Stimulated activated CD8-positive, alpha-beta memory T cell treated with anti-CD3 and anti-CD28 coated beads, Interleukin-15, amount 100 ng/mL, for 1 hour (primary cell): ENCODE data around the gene GUCA1A.

Experiments used
- DNase-seq: peaks from one replicate; pipeline ENCODE4 v3.0.0-alpha.2; 2020; ENCODE audit warnings: low read depth

The GUCA1A gene

GRCh38 chr6:42173101-42173500 is at the start of gene GUCA1A:
TSS of gene GUCA1A (plus strand) at chr6:42173364. CDS start at chr6:42173614, 250 bp downstream.
- DNase-seq = no peak

GRCh38 chr6:42123379-42124103 is 49.6 kb upstream of the GUCA1A start:
- no peak for DNase-seq

- no peak for DNase-seq
Observed at GRCh38 chr6:42124223-42124836, 48.8 kb upstream of the GUCA1A start.

- no peak for DNase-seq
Observed at GRCh38 chr6:42125231-42125630, 47.9 kb upstream of the GUCA1A start.

GRCh38 chr6:42125663-42126062 is 47.5 kb upstream of the GUCA1A start:
- DNase-seq = no peak

- DNase-seq = no peak
Observed at GRCh38 chr6:42128460-42129359, 44.5 kb upstream of the GUCA1A start.

- no peak for DNase-seq
Observed at GRCh38 chr6:42129360-42129676, 43.8 kb upstream of the GUCA1A start.

- DNase-seq = no peak
Observed at GRCh38 chr6:42131531-42131930, 41.6 kb upstream of the GUCA1A start.

- DNase-seq = no peak
Observed at GRCh38 chr6:42133926-42134325, 39.2 kb upstream of the GUCA1A start.

GRCh38 chr6:42135161-42135560 is 38.0 kb upstream of the GUCA1A start:
- no peak for DNase-seq

GRCh38 chr6:42135722-42136121 is 37.4 kb upstream of the GUCA1A start:
- DNase-seq = no peak

- peak; percentile 8 for DNase-seq
Observed at GRCh38 chr6:42136508-42137193, 36.5 kb upstream of the GUCA1A start.

- no peak for DNase-seq
Observed at GRCh38 chr6:42137194-42137753, 35.9 kb upstream of the GUCA1A start.

GRCh38 chr6:42138190-42138589 is 35.0 kb upstream of the GUCA1A start:
- DNase-seq = no peak

GRCh38 chr6:42138630-42139619 is 34.2 kb upstream of the GUCA1A start:
- no peak for DNase-seq

- no peak for DNase-seq
Observed at GRCh38 chr6:42140032-42140431, 33.1 kb upstream of the GUCA1A start.

- no peak for DNase-seq
Observed at GRCh38 chr6:42140756-42141602, 32.2 kb upstream of the GUCA1A start.

- DNase-seq = no peak
Observed at GRCh38 chr6:42141603-42142117, 31.5 kb upstream of the GUCA1A start.

GRCh38 chr6:42142118-42142835 is 30.9 kb upstream of the GUCA1A start, which contains the start of gene C6orf132:
TSS of gene C6orf132 (minus strand) at chr6:42142620. CDS start at chr6:42142444, 176 bp downstream.
- no peak for DNase-seq
